ENCODE results near the gene RNF214.

GRCh38 chr11:117286588-117286987 is 54.1 kb downstream of the RNF214 start:
- TF ChIP-seq POLR2A (IDR thresholded peaks at IDR 0.05), result no peak
- TF ChIP-seq CTCF (IDR thresholded peaks at IDR 0.05), result no peak

Measured in esophagus squamous epithelium (tissue), 4 donors.